ENCODE data around the gene BEST1.
A peak's percentile ranks its signal among the peaks of the same experiment; 100 is the strongest.

The BEST1 gene

GRCh38 chr11:61914471-61915171 is 35.5 kb upstream of the BEST1 start:
- H3K4me3 ChIP-seq (ENCODE audit: low read depth in 1 of 5, low read length in 5 of 5), result peak overlapping the region in 2 of 5 donors; percentile 2 to 34

GRCh38 chr11:61916737-61917333 is 33.3 kb upstream of the BEST1 start:
- peak overlapping the region; percentile 63 to 73 (median 67) for H3K4me3 ChIP-seq (ENCODE audit: low read depth in 1 of 5, low read length in 5 of 5)
- peak overlapping the region in 3 of 5 donors; percentile 66 to 73 (median 70) for H3K9ac ChIP-seq (ENCODE audit: low read length in 5 of 5)
- H3K36me3 ChIP-seq (ENCODE audit: control insufficient read depth in 5 of 5, insufficient read depth in 5 of 5, low read length in 5 of 5), result no peaks in the 10 kb centered on the region
- peak overlapping the region; percentile 23 for H3K27ac ChIP-seq (ENCODE audit: low read depth, low read length)
- H3K27me3 ChIP-seq (ENCODE audit: control insufficient read depth in 5 of 5, insufficient read depth in 4 of 5, low read length in 5 of 5), result peaks cover 6 to 34% (median 15%) of the 10 kb centered on the region in 5 donors
- no peaks in the 10 kb centered on the region for H3K9me3 ChIP-seq (ENCODE audit: control insufficient read depth in 5 of 5, low read length in 5 of 5)
- H3K4me1 ChIP-seq (ENCODE audit: control insufficient read depth in 5 of 5, insufficient read depth in 5 of 5, low read length in 5 of 5), result peaks cover 7 to 83% (median 66%) of the 10 kb centered on the region in 5 donors

More at GRCh38 chr11:61914471-61915171, 35.5 kb upstream of the BEST1 start:
- H3K27ac ChIP-seq (ENCODE audit: low read depth, low read length), result no peak overlapping the region
- H3K9me3 ChIP-seq (ENCODE audit: control insufficient read depth in 5 of 5, low read length in 5 of 5), result no peaks in the 10 kb centered on the region
- no peak overlapping the region for H3K9ac ChIP-seq (ENCODE audit: low read length in 5 of 5)
- H3K36me3 ChIP-seq (ENCODE audit: control insufficient read depth in 5 of 5, insufficient read depth in 5 of 5, low read length in 5 of 5), result no peaks in the 10 kb centered on the region
- H3K4me1 ChIP-seq (ENCODE audit: control insufficient read depth in 5 of 5, insufficient read depth in 5 of 5, low read length in 5 of 5), result peaks cover 13 to 90% (median 81%) of the 10 kb centered on the region in 5 donors
- H3K27me3 ChIP-seq (ENCODE audit: control insufficient read depth in 5 of 5, insufficient read depth in 4 of 5, low read length in 5 of 5), result peaks cover 2 to 25% (median 12%) of the 10 kb centered on the region in 5 donors

GRCh38 chr11:61917334-61918109 is 32.6 kb upstream of the BEST1 start, which contains the start of gene RAB3IL1:
Gene RAB3IL1 (minus strand): TSS chr11:61917566. CDS start chr11:61917367, 199 bp downstream.
- Histone ChIP-seq H3K9me3 (ENCODE audit: control insufficient read depth in 5 of 5, low read length in 5 of 5) (no peaks in the 10 kb centered on the region), H3K27ac (ENCODE audit: low read depth, low read length) (peak within 1 kb of the TSS; percentile 60), H3K36me3 (ENCODE audit: control insufficient read depth in 5 of 5, insufficient read depth in 5 of 5, low read length in 5 of 5) (no peaks in the 10 kb centered on the region), H3K9ac (ENCODE audit: low read length in 5 of 5) (peak within 1 kb of the TSS in 4 of 5 donors; percentile 43 to 73 (median 68)), H3K27me3 (ENCODE audit: control insufficient read depth in 5 of 5, insufficient read depth in 4 of 5, low read length in 5 of 5) (peaks cover 6 to 34% (median 15%) of the 10 kb centered on the region in 5 donors), H3K4me1 (ENCODE audit: control insufficient read depth in 5 of 5, insufficient read depth in 5 of 5, low read length in 5 of 5) (peaks cover 7 to 83% (median 59%) of the 10 kb centered on the region in 5 donors), H3K4me3 (ENCODE audit: low read depth in 1 of 5, low read length in 5 of 5) (peak within 1 kb of the TSS; percentile 63 to 73 (median 67))

- H3K4me3 ChIP-seq (ENCODE audit: low read depth in 1 of 5, low read length in 5 of 5), result peak overlapping the region in 3 of 5 donors; percentile 63 to 73 (median 69)
- H3K9ac ChIP-seq (ENCODE audit: low read length in 5 of 5), result peak overlapping the region in 2 of 5 donors; percentile 6 to 73
- no peaks in the 10 kb centered on the region for H3K9me3 ChIP-seq (ENCODE audit: control insufficient read depth in 5 of 5, low read length in 5 of 5)
- peaks cover 6 to 37% (median 18%) of the 10 kb centered on the region in 5 donors for H3K27me3 ChIP-seq (ENCODE audit: control insufficient read depth in 5 of 5, insufficient read depth in 4 of 5, low read length in 5 of 5)
- H3K4me1 ChIP-seq (ENCODE audit: control insufficient read depth in 5 of 5, insufficient read depth in 5 of 5, low read length in 5 of 5), result peaks cover 7 to 84% (median 59%) of the 10 kb centered on the region in 5 donors
- peak overlapping the region; percentile 60 for H3K27ac ChIP-seq (ENCODE audit: low read depth, low read length)
- H3K36me3 ChIP-seq (ENCODE audit: control insufficient read depth in 5 of 5, insufficient read depth in 5 of 5, low read length in 5 of 5), result no peaks in the 10 kb centered on the region
Observed at GRCh38 chr11:61918251-61918937, 31.8 kb upstream of the BEST1 start.

GRCh38 chr11:61918938-61919704 is 31.0 kb upstream of the BEST1 start:
- Histone ChIP-seq H3K9ac (ENCODE audit: low read length in 5 of 5) (no peak overlapping the region), H3K27ac (ENCODE audit: low read depth, low read length) (peak overlapping the region; percentile 41), H3K9me3 (ENCODE audit: control insufficient read depth in 5 of 5, low read length in 5 of 5) (no peaks in the 10 kb centered on the region), H3K27me3 (ENCODE audit: control insufficient read depth in 5 of 5, insufficient read depth in 4 of 5, low read length in 5 of 5) (peaks cover 6 to 39% (median 18%) of the 10 kb centered on the region in 5 donors), H3K36me3 (ENCODE audit: control insufficient read depth in 5 of 5, insufficient read depth in 5 of 5, low read length in 5 of 5) (no peaks in the 10 kb centered on the region), H3K4me1 (ENCODE audit: control insufficient read depth in 5 of 5, insufficient read depth in 5 of 5, low read length in 5 of 5) (peaks cover 7 to 84% (median 59%) of the 10 kb centered on the region in 5 donors), H3K4me3 (ENCODE audit: low read depth in 1 of 5, low read length in 5 of 5) (no peak overlapping the region)

- H3K9me3 ChIP-seq (ENCODE audit: control insufficient read depth in 5 of 5, low read length in 5 of 5), result no peaks in the 10 kb centered on the region
- peaks cover 6 to 41% (median 18%) of the 10 kb centered on the region in 5 donors for H3K27me3 ChIP-seq (ENCODE audit: control insufficient read depth in 5 of 5, insufficient read depth in 4 of 5, low read length in 5 of 5)
- H3K4me3 ChIP-seq (ENCODE audit: low read depth in 1 of 5, low read length in 5 of 5), result no peak overlapping the region
- peaks cover 10 to 83% (median 53%) of the 10 kb centered on the region in 5 donors for H3K4me1 ChIP-seq (ENCODE audit: control insufficient read depth in 5 of 5, insufficient read depth in 5 of 5, low read length in 5 of 5)
- no peak overlapping the region for H3K27ac ChIP-seq (ENCODE audit: low read depth, low read length)
- no peak overlapping the region for H3K9ac ChIP-seq (ENCODE audit: low read length in 5 of 5)
- no peaks in the 10 kb centered on the region for H3K36me3 ChIP-seq (ENCODE audit: control insufficient read depth in 5 of 5, insufficient read depth in 5 of 5, low read length in 5 of 5)
Observed at GRCh38 chr11:61919705-61920631, 30.2 kb upstream of the BEST1 start.

GRCh38 chr11:61921446-61921845 is 28.7 kb upstream of the BEST1 start:
- Histone ChIP-seq H3K4me1 (ENCODE audit: control insufficient read depth in 5 of 5, insufficient read depth in 5 of 5, low read length in 5 of 5) (peaks cover 10 to 74% (median 44%) of the 10 kb centered on the region in 5 donors), H3K27ac (ENCODE audit: low read depth, low read length) (no peak overlapping the region), H3K27me3 (ENCODE audit: control insufficient read depth in 5 of 5, insufficient read depth in 4 of 5, low read length in 5 of 5) (peaks cover 6 to 40% (median 18%) of the 10 kb centered on the region in 5 donors)

GRCh38 chr11:61922539-61922938 is 27.6 kb upstream of the BEST1 start:
- peak overlapping the region; percentile 81 for H3K27ac ChIP-seq (ENCODE audit: low read depth, low read length)
- H3K27me3 ChIP-seq (ENCODE audit: control insufficient read depth in 5 of 5, insufficient read depth in 4 of 5, low read length in 5 of 5), result peaks cover 6 to 39% (median 18%) of the 10 kb centered on the region in 5 donors
- H3K36me3 ChIP-seq (ENCODE audit: control insufficient read depth in 5 of 5, insufficient read depth in 5 of 5, low read length in 5 of 5), result no peaks in the 10 kb centered on the region
- H3K4me1 ChIP-seq (ENCODE audit: control insufficient read depth in 5 of 5, insufficient read depth in 5 of 5, low read length in 5 of 5), result peaks cover 10 to 66% (median 37%) of the 10 kb centered on the region in 5 donors
- peak overlapping the region in 2 of 5 donors; percentile 21 to 45 for H3K9ac ChIP-seq (ENCODE audit: low read length in 5 of 5)
- H3K4me3 ChIP-seq (ENCODE audit: low read depth in 1 of 5, low read length in 5 of 5), result no peak overlapping the region
- no peaks in the 10 kb centered on the region for H3K9me3 ChIP-seq (ENCODE audit: control insufficient read depth in 5 of 5, low read length in 5 of 5)

More at GRCh38 chr11:61921446-61921845, 28.7 kb upstream of the BEST1 start:
- H3K4me3 ChIP-seq (ENCODE audit: low read depth in 1 of 5, low read length in 5 of 5), result no peak overlapping the region
- no peaks in the 10 kb centered on the region for H3K36me3 ChIP-seq (ENCODE audit: control insufficient read depth in 5 of 5, insufficient read depth in 5 of 5, low read length in 5 of 5)
- H3K9me3 ChIP-seq (ENCODE audit: control insufficient read depth in 5 of 5, low read length in 5 of 5), result no peaks in the 10 kb centered on the region
- no peak overlapping the region for H3K9ac ChIP-seq (ENCODE audit: low read length in 5 of 5)
